Progenitor cell of endocrine pancreas (in vitro differentiated cells): ENCODE results near the gene GPRC5D. TPM values are rescaled to one million over a fixed set of nuclear protein-coding genes. Genes with fewer than 3 reads are reported as not detected.
A peak's percentile ranks its signal among the peaks of the same experiment; 100 is the strongest.

Experiments
- DNase-seq: peaks from one replicate; pipeline ENCODE4 v3.0.0; 2021; ENCODE audit warnings: low spot score; ENCODE audit not compliant: unreplicated experiment
- H3K27ac Mint-ChIP-seq: 2 replicates; pipeline ENCODE4 v1.8.0; 2021; ENCODE audit warnings: mild to moderate bottlenecking, moderate library complexity, mixed read lengths
- H3K27me3 Mint-ChIP-seq: 2 replicates; pipeline ENCODE4 v1.8.0; 2021; ENCODE audit warnings: mixed read lengths
- H3K36me3 Mint-ChIP-seq: 2 replicates; pipeline ENCODE4 v1.8.0; 2022; ENCODE audit warnings: mixed read lengths; ENCODE audit not compliant: insufficient read depth
- H3K4me1 Mint-ChIP-seq: 2 replicates; pipeline ENCODE4 v1.8.0; 2021; ENCODE audit warnings: low read depth, mixed read lengths
- H3K4me3 Mint-ChIP-seq: 2 replicates; pipeline ENCODE4 v1.8.0; 2021; ENCODE audit warnings: low read depth, mild to moderate bottlenecking, moderate library complexity, mixed read lengths
- H3K9me3 Mint-ChIP-seq: 2 replicates; pipeline ENCODE4 v1.8.0; 2021; ENCODE audit warnings: low read depth, mixed read lengths
- CTCF ChIP-seq: fragments of 200-600 bp; sonication (generic); IDR thresholded peaks from one replicate; pipeline ENCODE4 v1.5.0; 2021; ENCODE audit warnings: antibody characterized with exemption, mild to moderate bottlenecking; ENCODE audit not compliant: unreplicated experiment
- total RNA-seq: library from RNA; stranded (reverse); gene quantifications from 2 replicates; pipeline ENCODE4 v1.2.1, GENCODE V29; 2021

Gene GPRC5D
- total RNA-seq, 1 donor from 2014 or later, result not detected

GRCh38 chr12:12960639-12961209 is 8.8 kb upstream of the GPRC5D start:
- no peak for TF ChIP-seq CTCF
- Mint-ChIP-seq H3K4me1 (no peaks in the 10 kb centered on the region), H3K27me3 (no peaks in the 10 kb centered on the region), H3K36me3 (peaks cover 2% of the 10 kb centered on the region), H3K9me3 (no peaks in the 10 kb centered on the region), H3K27ac (no peak overlapping the region), H3K4me3 (no peak overlapping the region)
- no peak for DNase-seq

DNA sequence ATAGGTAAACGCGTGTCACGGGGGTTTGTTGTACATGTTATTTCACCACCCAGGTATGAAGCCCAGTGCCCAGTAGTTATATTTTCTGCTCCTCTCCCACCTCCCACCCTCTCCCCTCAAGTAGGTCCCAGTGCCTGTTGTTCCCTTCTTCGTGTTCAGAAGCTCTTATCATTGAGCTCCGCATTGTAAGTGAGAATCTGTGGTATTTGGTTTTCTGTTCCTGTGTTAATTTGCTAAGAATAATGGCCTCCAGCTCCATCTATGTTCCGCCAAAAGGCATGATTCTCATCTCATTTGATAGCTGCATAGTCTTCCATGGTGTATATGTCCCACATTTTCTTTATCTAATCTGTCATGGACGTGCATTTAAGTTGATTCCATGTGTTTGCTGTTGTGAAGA is 6.9 kb upstream of the GPRC5D start:
- Mint-ChIP-seq H3K4me1 (peaks cover 3% of the 10 kb centered on the region), H3K4me3 (no peak overlapping the region), H3K27me3 (no peaks in the 10 kb centered on the region), H3K36me3 (no peaks in the 10 kb centered on the region), H3K27ac (peak overlapping the region; percentile 6), H3K9me3 (no peaks in the 10 kb centered on the region)
- no peak for DNase-seq
- TF ChIP-seq CTCF, result no peak

DNA sequence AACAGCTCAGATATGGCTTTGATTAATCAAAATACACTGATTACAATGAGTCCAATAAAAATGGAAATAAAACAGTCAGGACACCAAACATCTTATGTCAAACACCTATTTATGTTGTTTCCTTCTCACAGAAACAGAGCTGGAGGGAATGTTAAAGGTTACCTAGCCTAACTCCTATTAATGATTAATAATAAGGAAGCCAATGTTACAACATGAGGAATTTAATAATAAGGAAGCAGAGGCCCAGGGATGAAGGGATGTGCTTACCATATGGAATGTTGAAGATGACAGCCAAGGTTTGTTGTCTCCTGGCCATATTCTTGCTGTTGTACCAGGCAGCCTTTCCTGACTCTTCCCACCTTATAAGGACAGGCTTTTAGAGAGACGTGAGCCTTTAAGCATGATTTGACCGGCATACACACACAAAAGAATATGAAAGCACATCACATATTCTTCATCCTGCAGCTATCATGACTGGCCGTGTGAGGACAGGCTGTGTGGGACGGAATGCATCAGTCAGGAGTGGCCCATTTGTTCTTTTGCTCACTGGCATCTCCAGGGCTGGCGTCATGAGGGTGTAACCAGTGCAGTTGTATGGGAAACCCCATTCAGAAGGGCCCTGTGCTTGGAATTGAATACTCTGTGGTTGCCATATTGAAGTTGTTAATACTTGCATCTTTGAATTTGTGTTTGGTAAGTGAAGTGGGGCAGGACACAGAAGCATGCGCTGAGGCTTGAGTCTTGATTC is 3.1 kb upstream of the GPRC5D start:
- no peak for TF ChIP-seq CTCF
- Mint-ChIP-seq H3K27me3 (peaks cover under 1% of the 10 kb centered on the region), H3K27ac (no peak overlapping the region), H3K4me3 (no peak overlapping the region), H3K9me3 (peaks cover 6% of the 10 kb centered on the region), H3K4me1 (peaks cover 3% of the 10 kb centered on the region), H3K36me3 (peaks cover 4% of the 10 kb centered on the region)
- no peak for DNase-seq

- Mint-ChIP-seq H3K9me3 (peaks cover 9% of the 10 kb centered on the region), H3K4me3 (no peak overlapping the region), H3K4me1 (peaks cover 3% of the 10 kb centered on the region), H3K36me3 (peaks cover 9% of the 10 kb centered on the region), H3K27me3 (peaks cover 4% of the 10 kb centered on the region), H3K27ac (no peak overlapping the region)
- TF ChIP-seq CTCF, result no peak
- DNase-seq, result no peak
These were observed 2.4 kb upstream of the GPRC5D start for GRCh38 chr12:12954356-12954755.

- H3K27ac Mint-ChIP-seq, result no peak overlapping the region
- H3K36me3 Mint-ChIP-seq, result peaks cover 9% of the 10 kb centered on the region
- H3K4me1 Mint-ChIP-seq, result peaks cover 20% of the 10 kb centered on the region
- no peak for DNase-seq
- no peak overlapping the region for H3K4me3 Mint-ChIP-seq
- no peak for TF ChIP-seq CTCF
- H3K27me3 Mint-ChIP-seq, result peaks cover 4% of the 10 kb centered on the region
- peaks cover 9% of the 10 kb centered on the region for H3K9me3 Mint-ChIP-seq
These were observed 466 bp downstream of the GPRC5D start for GRCh38 chr12:12951504-12951903.
